Activated CD4-positive, alpha-beta T cell treated with anti-CD3 and anti-CD28 coated beads for 24 hours (primary cell): ENCODE data around the gene EXPH5.

ENCODE experiments used
- DNase-seq, 2 donors: peaks; one replicate each; pipeline ENCODE4 v3.0.0-alpha.2; 2020; ENCODE audit warnings: low read depth in 2 of 2

Gene EXPH5

DNA sequence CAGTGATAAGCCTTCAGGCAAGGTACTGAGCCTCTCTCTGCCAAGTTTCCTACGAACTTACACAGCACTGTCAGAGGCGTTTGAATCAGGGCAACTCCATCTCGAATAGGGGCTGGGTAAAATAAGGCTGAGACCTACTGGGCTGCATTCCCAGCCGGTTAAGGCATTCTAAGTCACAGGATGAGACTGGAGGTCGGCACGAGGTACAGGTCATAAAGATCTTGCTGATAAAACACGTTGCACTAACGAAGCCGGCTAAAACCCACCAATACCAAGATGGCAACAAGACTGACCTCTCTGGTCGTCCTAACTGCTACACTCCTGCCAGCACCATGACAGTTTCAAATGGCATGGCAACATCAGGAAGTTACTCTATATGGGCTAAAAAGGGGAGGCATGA lies 75.0 kb downstream of the EXPH5 start:
- DNase-seq, result no peak

DNA sequence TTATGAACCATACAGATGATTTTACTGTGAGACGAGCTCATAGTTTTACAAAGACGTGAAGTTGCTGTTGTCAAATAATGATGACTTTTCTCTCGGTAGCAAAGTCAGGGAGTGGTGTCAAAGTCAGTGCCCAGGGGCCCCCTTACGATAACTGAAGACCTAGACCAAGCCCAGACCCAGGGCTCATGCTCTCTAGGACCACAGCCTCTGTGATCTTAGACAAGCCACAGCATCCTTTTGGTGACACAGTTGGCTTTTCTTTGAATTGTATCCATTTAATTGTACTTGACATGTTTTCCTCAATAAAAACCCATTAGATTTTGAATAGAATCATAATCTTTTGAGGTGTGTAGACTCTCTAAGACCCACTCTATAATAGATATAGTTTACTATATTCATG lies 77.4 kb downstream of the EXPH5 start:
- DNase-seq, result no peak

DNA sequence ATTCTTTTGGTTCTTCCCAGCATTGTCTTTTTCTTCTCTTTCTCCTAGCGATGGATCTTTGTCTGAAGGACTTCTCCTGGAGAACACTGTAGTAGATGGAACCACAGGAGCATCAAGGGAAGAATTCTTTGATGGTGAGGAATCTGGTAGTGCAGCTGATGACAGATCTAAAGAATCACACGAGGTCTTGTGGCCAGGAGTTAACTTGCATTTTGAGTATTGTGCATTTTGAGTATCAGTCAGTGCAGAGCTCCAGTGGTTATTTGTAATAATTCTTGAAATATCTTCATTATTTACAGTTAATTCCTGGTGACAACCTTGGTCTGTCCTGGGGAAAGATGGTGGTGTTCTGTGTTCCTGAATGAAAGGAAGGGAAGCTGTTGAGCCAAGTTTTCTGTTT lies 80.9 kb downstream of the EXPH5 start:
- no peak for DNase-seq

- DNase-seq, result no peak
Measured at GRCh38 chr11:108511851-108512474, 81.6 kb downstream of the EXPH5 start.

DNA sequence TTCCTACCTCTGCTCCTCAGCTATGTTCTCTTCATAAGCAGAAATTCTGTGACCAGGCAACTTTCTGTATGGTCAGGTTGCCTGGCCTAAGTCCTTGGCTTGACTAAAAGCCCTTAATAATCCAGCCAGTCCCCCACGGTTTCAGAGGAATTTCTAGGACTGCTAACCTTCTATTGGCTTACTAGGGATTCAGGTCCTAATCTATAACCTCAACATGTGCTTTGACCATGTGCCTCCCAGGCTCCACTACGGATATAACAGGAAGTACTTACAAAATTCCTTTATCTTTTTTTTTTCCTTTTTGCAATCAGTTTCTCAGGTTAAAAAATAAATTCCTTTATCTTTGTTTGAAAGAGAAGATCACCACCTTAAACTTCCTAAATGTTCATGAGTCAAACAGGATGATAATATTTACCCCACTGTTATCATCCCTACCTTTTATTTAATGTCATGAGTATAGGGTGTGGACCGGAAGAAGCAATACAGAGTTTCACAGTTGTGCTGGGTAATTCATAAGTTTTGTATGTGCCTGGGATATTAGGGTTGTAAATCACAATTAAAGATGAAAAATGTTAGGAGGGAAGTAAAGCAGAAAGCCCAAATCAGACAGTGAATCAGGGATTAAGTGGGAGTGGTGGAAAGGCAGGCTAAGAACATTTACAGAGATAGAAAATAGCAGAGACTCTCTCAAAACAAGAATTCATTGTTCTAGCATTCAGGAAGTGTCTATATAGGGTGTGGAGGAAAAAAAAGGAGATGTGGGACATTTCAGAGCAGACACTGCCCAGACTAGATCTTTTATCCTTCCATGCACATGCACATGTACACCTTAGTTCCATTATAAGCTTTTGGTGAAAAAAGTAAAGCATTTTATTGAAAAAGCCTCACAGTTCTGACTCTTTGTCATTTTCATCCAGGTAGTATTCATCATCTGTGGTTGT lies 84.6 kb downstream of the EXPH5 start:
- no peak for DNase-seq

DNA sequence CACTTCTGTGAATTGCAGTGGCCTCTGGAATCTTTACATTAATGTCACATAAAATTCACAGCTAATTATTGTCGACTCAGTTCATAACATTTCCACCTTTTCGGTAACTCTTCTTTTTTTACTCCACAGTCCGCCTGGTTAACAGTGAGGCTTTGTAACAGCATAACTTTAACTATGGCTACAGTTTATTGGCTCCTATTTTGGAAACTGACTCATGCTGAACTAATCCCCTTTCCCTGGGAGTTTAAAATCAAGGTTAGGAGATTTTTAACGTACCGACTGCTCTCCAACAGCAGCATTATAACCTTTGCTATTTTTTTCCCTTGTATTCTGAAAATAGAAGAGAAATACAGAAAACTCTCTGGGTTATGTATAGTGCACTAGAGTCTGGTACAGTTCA lies 92.2 kb downstream of the EXPH5 start:
- no peak for DNase-seq

- DNase-seq, result no peak
Measured at GRCh38 chr11:108500721-108501120, 92.8 kb downstream of the EXPH5 start.

DNA sequence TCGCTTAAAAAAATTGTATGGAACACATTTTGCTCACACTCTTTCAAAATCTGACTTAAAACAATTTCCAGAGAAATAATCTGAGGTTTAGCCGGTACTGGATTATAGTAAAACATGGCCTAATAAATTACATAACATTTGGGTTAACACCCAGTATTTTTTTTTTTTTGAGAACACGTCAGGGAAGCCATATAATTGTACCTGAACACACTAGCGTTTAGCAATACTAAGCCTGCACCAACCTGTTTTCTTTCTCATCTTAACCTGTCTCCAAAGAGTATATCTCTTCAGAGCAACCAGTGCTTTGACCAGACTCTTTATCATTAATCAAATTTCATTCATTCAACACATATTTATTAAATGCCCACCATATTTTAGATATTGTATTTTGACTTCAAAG lies 93.4 kb downstream of the EXPH5 start:
- DNase-seq, result no peak

DNA sequence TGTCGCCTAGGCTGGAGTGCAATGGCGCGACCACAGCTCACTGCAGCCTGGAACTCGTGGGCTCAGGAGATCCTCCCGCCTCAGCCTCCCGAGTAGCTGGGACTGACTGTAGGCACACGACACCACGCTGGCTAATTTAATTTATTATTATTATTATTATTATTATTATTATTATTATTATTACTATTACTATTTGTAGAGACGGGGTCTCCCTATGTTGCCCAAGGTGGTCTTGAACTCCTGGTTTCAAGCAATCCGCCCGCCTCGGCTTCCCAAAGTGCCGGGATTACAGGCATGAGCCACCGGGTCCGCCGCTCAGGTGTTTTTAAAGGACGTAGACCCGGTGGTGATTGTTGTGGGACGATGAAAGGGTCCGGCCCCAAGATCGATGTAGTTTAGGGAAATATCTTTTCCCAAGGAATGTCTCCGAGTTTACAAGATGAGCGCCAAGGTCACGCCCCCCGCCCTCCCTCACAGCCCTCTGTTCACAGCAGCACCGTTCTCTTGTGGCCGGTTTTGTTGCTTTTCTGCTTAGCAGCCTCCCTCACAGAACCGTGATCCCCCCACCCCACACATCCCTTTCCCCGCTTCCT lies 94.7 kb downstream of the EXPH5 start:
- DNase-seq, result no peak

DNA sequence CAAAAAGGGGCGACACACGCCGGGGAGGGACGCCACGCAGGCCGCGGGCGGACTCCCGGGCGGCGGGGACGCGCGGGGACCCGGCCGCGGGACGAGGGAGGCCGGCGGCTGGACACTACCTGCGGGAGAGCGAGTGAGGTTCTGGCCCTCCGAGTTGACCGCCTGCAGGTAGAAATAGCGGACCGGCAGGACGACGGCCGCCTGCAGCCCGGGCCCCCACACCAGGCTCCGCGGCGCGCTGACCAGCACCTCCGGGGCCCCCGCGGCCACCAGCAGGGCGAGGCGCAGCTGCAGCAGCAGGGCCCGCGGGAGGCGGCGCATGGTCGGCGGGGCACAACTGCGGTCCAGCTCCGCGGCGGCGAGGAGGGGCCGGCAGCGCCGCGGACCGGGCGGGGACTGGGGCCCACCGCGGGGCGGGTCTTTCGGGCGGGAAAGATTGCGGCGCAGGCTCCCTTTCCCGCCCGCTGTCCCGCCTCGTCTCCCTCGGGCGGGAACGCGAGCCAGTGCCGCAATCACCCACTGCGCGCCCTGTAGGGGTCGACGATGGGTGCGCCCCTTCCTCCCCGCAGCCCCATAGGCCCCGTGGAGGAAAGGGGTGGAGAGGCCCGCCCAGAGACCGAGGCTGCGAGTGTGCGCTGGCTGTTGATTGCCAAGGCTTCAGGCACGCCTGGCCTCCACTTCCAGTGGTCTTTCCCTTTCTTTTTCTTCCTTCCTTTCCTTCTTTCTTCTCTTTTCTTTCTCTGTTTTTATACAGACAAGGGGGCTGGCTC lies 95.3 kb downstream of the EXPH5 start, which contains the start of gene POGLUT3:
Gene POGLUT3 (minus strand): TSS at position 339 of the 770 bp plus-strand sequence. CDS start 18 bp downstream, at position 321.
- peak; percentile 14 to 25 for DNase-seq

- peak; percentile 35 to 55 for DNase-seq
Measured at GRCh38 chr11:108497317-108498045, 96.1 kb downstream of the EXPH5 start.

DNA sequence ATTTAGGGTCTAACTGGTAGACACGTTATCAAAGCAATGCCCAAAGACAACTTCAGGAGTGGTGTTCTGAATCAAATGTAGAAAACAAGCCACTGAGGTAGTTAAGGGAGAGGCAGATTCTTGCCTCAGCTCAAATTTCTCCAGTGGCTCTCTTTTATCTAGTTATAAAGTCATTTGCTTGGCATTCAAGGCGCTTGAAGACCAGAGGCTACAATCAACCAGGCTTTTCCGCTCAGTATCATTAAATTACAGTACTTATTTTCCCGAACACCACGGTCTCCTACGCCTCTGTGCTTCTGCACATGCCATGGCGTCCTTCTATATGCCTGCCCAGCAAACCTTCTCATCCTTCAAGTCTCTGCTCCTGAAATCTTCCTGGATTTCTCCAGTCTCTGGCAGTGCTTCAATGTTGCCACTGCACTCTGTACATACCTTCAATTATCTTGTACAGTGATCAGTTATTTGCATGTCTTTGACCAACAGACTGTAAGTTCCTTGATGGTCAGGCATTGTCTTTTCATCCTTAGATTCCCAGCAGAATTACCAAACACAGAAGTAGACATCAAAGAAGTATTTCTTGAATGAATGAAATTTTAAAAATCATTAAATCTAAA lies 96.8 kb downstream of the EXPH5 start:
- DNase-seq, result no peak

DNA sequence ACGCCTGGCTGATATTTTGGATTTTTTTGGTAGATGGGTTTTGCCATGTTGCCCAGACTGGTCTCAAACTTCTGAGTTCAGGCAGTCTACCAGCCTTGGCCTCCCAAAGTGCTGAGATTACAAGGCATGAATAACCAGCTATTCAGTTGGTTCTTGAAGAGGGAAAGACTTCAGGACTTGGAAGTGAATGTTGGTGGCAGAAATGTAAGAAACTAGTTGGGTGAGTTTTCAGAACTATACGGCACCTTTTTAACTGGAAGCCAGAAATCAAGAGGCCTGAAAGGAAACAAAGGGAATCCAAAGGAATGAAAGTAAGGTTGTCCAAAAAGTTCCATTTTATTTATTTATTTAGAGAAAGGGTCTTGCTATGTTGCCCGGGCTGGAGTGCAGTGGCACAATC lies 98.2 kb downstream of the EXPH5 start:
- no peak for DNase-seq

DNA sequence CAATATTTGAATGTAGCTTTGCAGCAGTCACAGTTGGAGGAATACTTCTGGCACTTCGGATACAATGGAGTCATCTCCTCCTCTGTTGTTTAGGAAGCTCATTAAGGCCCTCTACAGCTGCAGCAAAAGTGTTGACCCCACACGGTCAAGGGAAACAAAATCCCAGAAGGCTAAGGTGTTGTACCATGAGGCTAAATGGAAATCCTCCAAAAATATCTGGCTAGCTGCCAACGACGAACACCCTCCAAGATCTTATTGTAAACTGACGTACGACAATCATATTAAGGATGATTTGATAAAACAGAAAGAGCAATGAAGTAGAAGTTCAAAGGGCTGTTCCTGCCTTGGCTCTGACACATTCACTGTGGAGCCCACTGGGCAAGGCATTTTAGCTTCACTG lies 99.4 kb downstream of the EXPH5 start:
- no peak for DNase-seq

GRCh38 chr11:108491936-108492335 lies 101.6 kb downstream of the EXPH5 start:
- DNase-seq, result no peak

GRCh38 chr11:108486828-108487227 lies 106.7 kb downstream of the EXPH5 start:
- no peak for DNase-seq

DNA sequence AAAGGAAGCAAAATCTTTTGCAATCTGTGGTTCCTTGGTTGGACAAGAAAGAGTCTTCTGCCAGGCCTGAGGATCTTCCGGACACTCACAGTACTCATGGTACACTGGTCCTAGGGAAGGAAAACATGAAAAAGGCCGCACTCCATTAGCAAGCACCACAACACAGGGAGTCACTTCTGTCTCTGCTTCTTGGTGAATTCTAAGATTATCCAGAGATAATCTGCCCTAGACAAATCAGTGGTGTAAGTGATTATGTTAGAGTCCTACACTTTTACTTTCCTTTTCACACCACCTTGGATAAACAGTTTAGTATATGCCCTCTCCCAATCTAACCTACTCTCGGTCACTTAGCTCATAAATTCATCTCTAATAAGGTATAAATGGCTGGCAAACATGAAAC lies 107.2 kb downstream of the EXPH5 start:
- DNase-seq, result no peak

DNA sequence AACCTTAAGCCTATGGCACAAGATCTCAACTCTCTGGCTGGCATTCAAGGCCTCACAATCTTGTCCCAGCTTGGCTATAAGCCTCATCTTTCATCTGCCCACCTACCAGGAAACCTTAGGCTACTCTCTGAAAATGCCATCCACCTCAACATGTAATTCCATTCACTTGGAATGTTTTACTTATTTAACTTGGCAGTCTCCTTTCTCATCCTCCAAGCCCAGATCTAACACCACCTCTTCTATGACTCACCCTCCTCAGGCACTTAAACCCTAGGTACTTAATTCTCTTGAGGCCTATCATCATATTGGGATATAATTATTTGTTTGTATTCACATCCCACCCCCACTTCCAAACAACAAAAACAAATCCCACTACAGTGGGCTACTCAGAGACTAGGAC lies 110.4 kb downstream of the EXPH5 start:
- DNase-seq, result no peak

DNA sequence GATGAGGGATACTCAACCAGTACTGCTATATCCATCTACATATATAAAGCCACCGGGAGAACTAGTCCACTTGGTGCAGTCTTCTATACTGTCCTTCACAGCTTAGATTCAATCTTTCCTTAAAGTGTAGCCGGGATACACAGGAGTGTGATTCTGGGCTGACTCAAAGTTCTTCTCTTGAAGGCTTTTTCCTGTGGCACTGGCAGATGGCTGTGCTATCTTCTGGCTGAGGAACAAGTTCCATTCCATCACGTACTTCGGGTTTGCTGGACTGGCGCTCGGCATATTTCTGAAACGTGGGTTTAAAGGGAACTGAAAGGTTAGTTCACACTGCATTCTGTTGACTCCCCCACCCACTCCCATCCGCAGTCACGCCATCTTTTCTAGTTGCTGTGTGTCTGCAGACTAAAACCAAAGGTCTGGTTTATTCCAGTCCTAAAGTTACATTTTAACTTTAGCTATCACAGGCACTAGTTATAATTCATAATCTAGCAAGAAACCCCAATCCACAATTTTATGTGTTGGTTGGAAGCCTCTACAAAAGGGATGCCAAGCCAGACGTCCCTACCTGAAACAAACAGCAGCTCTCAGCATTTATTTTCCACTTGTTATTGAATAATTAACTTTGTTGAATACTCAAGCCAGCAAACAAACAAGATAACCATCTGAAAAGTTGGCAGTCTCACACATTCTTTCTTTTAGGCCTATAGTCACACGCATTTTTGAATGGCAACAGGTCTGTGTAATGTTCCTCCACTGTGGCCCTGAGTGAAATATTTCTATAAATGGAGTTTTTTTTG lies 118.7 kb downstream of the EXPH5 start:
- no peak for DNase-seq

DNA sequence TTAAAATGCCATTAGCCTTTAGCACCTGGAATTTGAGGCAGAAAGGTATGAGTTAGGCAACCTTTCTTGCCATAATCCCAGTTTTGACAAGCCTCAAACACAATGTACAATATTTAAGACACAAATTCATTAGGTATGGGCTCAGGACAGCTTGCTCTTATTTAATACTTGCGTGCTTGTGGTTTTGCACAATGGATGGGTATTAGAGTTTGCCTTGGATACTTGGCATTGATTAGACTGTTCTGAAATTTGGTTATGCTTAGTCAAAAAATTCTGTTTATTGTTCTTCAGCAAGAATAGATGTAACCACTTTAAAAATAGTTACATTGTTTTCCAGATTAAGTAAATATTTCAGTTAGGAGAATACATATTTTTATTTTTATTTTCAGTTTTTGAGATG lies 120.9 kb downstream of the EXPH5 start:
- DNase-seq, result no peak
